IPS DF 19.7 (cell line): ENCODE results near the gene RINL.

Experiments
- DNase-seq: peaks from one replicate; pipeline ENCODE4 v3.0.0-alpha.2; 2013; ENCODE audit warnings: low read depth, low spot score

Gene RINL

DNA sequence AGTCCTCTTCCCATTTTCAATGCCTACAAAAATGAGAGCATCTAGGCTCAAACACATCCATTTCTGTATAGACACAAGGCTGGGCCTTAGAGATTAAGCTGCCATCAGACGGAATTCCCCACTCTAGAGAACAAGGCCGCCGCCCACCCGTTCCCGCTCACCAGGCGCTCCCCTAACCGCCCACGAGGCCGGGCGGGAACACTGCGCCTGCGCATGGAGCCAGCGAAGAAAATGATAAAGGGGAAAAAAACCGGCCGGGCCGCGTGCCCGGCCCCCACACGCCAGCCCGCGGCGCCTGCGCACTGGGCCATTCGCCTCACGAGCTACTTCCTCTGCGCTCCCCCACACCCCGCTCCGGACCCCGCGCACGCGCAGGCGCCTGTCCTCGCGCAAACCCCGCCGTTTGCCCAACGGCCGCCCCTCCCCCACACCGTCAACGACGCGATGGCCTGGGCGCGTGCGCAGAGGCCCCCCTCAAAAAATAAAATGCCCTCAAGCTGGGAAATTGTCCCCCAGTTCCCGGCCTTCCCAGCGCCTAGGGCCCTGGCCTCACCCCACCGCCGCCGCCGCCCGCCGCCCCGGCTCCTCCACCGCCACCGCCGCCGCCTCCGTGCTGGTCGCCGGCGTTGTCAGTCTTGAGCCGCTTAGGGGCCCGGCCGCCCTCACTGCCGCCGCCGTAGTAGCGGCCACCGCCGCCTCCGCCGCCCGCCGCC is 28.8 kb downstream of the RINL start:
- no peak for DNase-seq

DNA sequence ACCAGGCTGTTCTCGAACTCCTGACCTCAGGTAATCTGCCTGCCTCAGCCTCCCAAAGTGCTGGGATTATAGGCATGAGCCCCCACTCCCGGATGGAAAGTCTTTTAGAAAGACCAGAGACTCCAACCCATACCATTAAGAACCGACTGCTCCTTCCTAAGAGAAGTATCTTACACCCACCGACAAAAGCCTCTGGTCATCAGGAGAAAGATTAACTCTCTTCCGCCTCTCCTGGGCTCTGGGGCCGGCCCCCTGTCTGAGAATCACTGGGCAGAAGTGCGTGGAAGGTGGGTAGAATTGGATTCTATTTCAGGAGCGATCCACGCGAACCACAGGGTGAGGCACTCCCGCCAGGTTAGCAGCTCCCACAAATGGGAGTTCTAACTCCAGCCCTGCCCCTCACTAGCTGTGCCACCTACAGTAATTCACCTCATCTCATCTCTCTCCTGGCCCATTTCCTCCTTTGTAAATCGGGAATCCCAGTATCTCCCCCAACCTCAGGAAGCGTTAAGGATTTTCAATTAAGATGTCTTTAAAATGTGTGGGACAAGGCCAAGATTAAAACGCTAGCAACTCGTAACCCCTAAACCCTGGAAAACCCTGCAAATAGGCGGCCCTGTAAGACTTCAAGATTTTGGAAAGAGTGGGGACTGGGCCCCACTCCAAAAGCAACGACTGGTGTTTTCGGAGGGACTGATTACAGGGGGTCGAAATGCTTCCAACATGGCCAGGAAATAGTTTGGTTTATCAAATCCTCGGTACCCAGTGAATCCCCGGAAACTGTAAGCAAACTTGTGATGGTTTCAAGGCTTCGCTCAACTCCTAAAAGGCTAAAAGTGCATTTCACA is 29.6 kb downstream of the RINL start:
- DNase-seq: no peak

DNA sequence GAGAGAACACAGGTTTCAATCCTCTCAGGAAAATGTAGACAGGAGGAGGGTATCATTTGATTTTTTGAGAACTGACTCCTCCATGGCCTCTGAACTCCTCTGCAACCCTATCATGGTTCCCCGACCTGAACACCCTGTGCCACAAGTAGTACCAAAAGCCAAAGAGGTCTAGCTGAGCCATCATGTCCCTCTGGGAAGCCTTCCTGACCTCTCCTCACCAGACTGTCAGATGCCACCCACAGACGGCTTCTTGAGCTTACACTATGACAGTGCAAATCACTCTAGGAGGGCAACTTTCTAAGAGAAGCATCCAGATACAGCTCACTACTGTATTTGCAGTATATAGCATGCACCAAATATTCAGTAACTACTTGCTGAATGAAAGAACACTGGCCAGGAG is 32.0 kb downstream of the RINL start:
- no peak for DNase-seq

DNA sequence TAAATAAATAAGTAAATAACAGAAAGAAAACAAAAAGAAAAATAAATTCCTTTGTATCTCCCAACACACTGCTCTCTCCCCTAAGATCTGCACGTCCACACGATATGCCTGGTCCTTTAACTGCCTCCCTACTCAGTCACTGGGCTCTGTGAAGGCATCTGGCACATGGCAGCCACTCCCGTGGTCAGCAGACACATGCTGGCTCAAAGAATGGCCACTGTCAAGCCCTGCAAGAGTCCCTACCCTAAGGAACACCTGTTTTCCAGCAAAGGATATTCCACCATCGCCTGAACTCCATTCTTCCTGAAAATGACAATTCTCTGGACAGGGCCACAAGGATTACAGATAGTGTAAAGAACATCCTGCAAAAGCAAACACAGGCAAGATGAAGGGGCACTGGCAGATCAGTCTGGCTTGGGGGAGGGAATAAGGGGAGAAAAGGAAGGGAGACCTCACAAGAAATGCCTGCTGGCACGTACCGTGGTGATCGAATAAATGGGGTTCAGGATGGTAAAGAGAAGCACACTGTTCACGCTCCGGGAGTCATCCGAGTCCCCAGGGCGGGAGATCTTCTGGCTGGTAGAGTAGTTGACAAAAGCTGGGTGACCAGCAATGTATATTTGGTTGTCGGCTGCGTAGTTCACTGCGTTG is 32.6 kb downstream of the RINL start:
- DNase-seq: no peak

DNA sequence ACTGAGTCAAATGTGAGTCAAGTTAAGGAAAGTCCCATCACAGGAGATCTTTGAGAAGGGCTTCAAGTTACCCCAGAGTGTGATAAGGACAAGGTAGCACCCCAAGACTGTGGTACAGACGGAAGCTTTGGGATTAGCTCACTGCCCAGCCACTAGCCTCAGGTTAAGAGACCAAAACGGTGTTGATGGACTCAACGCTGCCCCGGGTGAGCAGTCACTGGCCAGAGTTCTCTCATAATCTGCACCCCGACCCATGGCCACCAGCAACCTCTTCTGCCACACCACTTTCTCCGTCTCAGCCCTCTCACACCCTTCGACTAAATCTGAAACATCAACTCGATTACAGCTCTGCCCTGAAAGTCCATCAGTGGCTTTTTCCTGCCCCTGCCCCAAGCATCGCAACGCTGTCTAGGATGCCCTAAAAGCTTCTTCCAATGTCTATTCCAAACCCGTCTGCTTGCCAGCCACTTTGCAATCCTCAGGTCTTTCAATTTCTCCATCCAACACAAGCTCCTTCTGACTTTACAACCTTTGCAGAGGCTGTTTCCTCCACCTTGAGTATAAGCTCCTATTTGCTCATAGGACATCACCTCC is 33.9 kb downstream of the RINL start:
- no peak for DNase-seq

DNA sequence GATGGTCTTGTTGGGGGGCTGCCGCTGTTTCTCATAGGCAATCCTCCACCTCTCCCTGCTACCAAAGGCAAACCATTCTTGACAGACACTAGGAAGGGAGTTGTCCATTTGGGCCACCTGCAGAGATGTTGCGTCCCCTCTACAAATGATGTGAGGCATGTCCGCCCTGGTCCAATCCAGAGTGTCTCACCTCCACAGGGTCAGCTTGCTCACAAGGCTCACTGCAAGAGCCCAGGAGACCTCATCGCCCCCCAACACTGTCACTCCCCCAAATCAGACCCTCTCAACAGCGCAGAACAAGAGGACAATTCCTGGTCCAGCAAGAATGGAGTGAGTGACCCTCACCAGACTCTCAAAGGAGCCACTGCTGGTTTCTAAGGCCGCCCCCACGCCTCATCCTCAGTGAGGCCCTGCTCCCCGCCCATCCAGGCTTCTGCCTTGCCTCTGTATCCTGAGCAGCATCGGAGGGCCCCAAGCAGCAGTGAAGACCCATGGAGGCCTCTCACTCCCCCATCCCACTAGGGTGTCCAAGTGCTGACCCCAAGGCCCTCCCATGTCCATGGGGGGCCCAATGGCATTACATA is 34.8 kb downstream of the RINL start:
- no peak for DNase-seq

DNA sequence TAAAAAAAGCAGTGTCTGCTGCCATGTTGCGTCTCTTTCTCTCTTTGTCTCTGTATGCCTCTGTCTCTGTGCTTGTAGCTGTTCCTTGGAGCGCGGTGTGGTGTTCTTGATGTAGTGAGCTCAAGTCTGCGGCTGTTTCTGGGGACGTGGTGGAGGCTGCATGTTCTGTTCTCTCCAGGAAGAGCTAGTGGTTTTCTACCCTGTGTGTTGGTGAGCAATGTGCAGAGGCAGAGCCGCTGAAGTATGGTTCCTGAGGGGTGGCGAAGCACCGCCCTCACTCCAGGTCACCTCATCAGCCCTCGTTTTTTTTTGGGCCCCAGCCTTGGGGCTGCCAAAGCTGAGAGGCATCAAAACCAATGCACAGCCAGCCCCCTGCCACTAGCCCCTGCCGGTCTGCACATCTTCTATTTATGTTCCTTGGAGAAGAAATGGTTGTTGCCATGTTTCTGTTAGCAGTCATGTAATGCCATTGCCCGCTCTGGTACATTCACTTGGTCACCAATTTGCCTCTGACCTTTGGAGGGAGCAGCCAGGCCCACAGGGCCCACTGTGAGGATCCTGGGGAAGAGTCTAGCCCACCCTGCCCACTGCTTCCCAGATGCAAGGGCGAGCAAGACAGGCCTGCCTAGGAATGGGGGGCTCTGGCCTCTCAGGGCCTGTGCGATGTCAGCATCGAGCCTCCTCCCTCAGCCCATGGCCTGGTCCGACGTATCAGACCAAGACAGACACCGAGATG is 35.5 kb downstream of the RINL start:
- DNase-seq: no peak

DNA sequence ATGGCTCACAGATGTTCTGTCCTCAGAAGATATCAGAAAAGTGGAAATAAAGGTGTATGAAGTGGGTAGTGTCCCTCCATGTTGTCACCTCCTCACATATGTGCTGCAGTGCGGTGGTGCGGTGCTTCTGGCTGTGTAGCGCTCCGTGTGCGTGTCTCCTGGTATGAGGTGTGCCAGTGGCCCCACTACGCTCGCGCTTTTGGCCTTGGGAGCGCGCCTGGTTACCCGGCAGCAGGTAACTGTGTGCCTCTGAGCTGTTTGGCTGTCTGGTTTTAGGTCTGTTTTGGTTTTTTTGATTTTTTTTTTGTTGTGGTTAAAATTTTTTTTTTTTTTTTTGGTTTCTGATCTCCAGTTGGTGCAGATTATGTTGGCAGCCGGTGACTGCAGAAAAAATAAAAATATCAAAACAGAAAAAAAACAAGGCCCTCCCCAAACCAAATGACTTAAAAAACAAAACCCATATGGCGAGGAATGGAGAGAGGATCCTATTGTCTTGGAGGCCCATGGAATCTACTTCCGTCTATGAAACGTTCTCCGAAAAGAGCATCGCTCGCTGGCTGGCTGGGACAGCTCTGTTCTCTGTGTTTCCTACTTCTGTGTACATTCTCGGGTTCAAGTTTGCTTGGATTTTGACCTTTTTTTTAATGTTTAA is 36.2 kb downstream of the RINL start:
- no peak for DNase-seq

DNA sequence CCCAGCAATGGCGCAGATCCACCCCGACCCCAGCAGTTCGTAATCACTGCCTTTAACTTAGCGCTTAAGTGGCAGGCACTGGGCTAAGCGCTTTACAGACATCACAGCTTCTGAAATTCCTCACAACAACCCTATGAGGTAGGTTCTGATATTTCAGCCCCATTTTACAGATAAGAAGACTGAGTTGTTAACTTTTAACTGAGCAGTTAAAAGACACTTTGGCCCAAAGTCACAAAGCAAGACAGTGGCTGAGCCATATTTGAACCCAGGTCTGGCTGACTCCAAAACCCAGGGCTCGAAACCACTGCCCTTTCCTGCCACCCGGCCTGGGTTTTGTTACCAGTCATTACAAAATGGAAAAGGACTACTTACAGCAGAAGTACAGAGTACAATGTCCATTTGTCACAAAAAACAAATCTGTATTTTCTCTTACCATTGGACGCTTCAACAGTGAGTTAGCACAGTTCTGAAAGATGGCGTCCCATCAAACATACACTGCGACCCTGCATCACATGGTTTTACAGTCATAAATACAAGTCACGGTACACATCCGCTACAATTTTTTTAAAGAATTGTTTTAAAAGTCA is 36.8 kb downstream of the RINL start:
- no peak for DNase-seq

DNA sequence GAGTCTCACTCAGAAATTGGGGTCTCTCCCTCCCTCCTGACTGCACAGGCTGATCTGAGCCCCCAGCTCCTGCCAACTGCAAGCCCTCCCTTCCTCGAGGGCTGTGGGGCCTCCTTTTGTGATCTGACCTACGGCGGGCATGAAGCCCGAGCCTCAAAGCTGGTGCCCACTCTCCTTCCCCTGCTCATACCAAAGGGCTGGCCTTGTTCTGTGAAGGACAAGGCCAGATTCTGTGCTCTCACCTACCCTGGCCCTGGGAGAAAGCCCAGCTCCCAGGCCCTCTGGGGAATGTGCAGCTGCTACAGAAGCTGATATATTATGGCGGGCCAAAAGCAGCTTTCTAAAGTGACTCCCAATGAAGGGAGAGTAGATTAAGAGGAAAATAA is 37.5 kb downstream of the RINL start:
- DNase-seq: no peak

DNA sequence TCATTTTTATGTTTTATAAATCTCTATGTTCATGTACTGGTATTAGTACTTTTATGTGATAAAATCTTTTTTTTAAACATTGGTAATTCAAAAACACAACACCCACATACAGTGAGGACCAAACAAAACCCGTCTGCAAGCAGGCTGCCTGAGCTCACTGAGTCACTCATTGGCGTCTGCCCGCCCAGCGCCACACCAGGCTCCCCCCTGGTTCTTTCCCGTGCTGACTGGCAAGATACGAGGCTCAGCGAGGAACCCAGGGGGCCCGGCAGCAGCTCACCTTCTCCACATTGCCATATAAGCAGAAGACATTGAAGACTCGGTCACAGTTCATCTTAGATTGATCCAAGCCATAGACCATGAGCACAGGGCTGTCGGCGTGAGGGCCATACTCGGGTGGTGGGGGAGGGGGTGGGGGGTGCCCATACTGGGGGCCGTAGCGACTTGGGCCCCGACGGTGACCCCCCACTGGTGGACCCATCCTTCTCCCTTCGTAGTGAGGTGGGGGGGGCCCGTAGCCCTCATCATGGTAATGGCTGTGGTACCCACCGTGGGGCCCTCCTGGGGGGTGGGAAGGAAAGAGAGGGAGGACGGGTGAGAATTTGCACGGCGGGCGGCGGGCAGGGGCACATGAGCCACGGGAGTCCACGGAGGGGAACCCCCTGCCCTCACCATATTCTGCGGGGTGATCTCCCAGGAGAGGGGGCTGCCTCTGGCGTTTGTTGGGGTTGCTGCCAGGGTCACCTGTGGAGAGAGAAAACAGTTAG is 38.1 kb downstream of the RINL start:
- no peak for DNase-seq

DNA sequence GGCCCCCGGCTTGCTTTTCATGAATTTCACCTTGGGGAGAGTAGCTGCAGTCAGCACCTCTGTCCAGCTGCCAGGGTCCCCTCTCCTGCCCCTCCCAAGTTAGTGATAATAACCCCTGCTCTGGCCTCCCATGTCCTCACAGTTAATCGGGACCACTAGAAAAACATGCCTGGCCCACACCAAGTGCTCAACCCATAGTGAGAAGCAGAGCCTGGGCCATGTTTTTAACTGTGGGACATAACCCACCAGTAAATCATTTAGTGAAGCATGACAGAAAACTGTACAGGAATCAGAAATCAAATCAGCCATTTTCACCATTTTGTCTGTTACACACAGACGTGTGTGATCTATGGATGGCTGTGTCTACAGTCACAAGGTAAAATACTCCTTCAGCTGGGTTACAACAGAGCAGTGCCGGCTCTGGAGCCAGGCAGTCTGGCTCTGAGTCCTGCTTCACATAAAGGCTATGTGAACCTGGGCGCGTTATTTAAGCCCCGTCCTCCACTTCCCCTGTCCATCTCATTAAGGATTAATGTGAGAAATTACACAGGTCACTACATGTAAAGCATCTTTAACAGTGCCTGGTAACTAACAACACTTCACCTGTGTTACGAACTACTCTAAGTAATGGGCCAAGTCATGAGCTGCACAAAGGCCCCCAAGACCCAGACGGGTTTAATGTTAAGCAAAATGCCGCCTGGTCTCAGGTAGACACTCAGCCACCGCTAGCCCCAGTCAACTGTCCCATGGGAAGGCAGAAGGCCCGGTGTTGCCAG is 38.9 kb downstream of the RINL start:
- DNase-seq: no peak

DNA sequence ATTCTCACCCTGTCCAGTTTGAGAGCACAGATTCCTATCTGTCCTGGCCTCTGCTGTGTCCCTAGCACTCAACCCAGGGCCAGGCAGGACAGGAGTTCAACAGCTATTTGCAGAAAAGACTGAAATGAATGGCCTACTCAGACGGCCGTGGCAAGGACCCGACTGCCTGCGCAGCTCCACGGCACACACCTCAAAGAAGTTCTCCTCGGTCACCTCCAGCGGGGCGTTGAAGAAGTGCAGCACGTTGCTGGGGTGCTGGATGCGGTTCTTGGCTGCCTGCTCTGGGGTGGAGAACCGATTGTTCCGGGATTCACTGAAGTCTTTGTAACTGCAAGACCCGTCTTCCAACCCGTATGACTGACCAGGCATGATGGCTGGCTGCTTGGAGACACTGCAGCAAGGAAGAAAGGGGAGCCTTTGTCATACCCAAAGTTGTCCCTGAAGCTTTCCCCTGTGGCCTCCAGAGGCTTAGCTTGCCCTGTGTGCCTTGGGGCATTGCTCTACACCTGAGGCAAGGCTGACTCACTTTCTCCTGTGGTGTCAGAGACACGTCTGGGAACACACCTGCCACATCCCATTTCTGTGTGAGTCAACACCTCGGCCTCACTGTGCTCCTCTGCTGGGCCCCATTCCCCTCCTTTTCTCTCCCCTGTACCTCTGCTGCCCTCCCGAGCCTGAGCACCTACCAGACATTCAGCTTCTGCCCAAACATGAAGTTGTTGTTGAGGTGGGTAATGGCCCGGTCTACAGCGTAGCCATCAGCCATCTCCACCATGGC is 39.7 kb downstream of the RINL start:
- no peak for DNase-seq

DNA sequence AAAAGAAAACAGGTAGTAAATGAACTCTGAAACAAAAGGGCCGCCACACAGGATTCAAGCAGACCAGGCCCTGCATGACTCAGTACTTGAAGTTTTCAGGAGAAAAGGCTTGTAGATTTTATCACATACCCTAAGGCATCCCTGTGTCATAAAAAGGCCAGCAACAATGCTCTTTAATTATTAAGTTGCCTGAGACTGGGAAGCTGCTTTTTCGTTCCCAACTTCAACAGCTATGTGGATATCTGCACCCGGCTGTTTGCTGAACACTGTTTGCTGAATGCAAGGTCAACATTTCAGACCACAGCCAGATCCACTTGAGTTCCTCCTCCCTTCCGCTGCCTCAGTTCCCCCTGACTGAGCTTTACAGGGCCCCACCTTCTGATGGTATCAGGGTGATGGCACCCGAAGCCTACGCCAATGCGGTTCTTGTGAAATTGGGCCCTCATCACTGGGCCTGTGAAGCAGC is 40.4 kb downstream of the RINL start:
- DNase-seq: no peak

DNA sequence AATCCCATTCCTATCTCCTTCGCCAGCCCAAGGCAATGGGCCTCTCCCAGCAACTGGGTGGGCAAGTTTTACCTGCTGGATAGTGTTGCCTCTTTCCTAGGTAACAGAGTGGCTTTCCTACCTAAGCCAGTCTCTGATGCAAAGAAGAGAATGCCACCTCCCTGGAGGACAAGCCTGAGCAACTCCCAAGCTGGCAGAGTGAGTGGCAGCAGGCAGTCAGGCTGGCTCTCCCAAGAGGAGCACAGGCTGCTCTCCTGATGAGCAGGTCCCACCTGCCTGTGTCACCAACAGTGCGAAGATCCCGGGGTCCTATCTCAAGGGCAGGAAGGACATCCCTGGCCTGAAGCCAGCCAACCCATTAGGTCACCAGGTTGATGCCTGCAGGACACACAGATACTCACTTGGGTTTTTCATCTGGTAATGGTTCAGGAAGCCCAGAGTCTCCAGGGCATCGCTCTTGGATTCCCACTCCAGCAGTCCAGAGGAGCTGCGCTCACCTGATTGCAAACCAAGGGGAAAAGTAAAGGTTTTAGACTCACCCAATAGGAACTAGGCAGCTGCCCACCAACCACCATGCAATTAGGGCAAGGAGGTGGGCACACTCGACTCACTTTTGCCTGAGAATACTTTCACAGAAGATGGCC is 41.0 kb downstream of the RINL start:
- no peak for DNase-seq

DNA sequence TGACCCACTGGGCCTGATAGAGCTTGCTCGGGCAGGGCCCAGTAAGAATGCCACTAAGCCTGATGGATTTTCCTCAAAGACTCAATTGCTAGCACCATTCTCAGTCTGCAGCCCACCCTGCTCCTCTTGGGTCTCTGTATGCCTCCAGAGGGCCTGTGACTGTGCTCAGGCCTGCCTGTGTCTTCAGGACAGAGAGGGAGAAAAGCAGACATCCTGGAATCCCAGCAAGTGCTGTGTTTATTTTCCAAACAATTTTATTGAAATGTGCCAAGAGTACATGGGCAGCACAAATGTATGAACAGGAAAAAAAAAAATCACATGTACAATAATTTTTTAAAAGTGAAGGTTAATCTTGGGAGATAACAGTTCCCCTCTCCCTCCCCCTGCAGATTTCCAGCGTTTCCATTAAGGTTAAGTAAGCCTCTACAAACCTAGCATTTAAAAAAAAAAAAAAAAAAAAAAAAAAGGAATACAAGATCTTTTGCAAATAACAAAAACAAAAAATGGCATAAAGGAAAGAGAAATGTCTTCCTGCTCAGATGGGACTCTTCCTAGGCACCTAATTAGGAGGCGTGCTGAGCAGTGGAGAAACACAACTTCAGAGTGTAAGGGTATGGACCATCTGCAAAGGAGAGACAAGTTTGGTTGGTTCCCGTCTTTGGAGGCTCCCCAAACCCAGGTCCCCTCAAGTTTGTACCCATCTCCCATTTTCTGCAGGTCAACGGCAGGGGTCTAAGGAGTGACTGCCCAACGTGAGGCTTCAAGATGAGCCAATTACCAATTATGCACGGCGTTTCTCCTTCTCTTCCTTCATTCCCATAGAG is 41.7 kb downstream of the RINL start:
- DNase-seq: no peak

DNA sequence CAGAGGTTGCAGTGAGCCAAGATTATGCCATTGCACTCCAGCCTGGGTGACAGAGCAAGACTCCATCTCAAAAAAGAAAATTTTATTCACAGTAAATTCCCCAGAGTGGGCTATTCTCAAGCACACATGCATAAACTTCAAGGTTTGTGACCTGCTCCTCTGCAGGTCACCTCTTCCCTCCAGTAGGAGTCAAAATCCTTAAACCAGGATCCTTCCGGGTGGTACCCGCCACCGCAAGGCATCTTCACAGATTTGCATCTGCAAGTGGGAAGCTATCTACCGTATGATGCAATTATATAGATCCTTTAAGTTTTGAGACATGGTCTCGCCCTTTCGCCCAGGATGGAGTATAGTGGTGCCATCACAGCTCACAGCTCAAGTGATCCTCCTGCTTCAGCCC is 43.5 kb downstream of the RINL start:
- no peak for DNase-seq
